SK-N-SH (cell line): Measurements from ENCODE around the gene P2RX1. TPM values are rescaled to one million over a fixed set of nuclear protein-coding genes. Genes with fewer than 3 reads are reported as not detected.

Experiments used
- CTCF ChIA-PET: fragments of 300-600, 350-600 bp; formaldehyde crosslinking; extraction: SDS; loops from one replicate; lab custom pipeline; 2021; lab: Yijun Ruan, JAX
- POLR2A ChIA-PET: fragments of 350-600 bp; sonication (Branson Sonifier 250); formaldehyde crosslinking; extraction: SDS; loops from one replicate; lab custom pipeline; 2020; ENCODE audit warnings: antibody characterized with exemption, inconsistent platforms; lab: Yijun Ruan, JAX
- DNase-seq: peaks from one replicate; pipeline ENCODE4 v3.0.0; 2012
- H2AFZ ChIP-seq: fragments of 200-600 bp; sonication (generic); 2 replicates; pipeline ENCODE4 v1.8.1; 2016; ENCODE audit warnings: antibody characterized with exemption, mild to moderate bottlenecking, low read depth
- H3F3A ChIP-seq: fragments of 200-600 bp; sonication (generic); replicated peaks from 2 replicates; pipeline ENCODE3; 2016; ENCODE audit warnings: antibody characterized with exemption, mild to moderate bottlenecking; ENCODE audit not compliant: insufficient read depth
- H3K27ac ChIP-seq, 2 experiments: fragments of 200-500 bp in 1 of 2; fragments of 200-600 bp in 1 of 2; sonication (Bioruptor generic) in 1 of 2; sonication (generic), shearing (Covaris generic) in 1 of 2; 2 replicates each; pipeline versions ENCODE4 v1.5.1 to v1.6.1; 2014 to 2016; ENCODE audit warnings: low read depth in 2 of 2, inconsistent platforms in 1 of 2, low read length in 1 of 2, mild to moderate bottlenecking in 1 of 2, mixed read lengths in 1 of 2
- H3K27me3 ChIP-seq: fragments of 200-600 bp; sonication (generic), shearing (Covaris generic); 2 replicates; pipeline ENCODE4 v1.6.1; 2016; ENCODE audit warnings: mixed run types; ENCODE audit not compliant: insufficient read depth
- H3K36me3 ChIP-seq, 2 experiments: fragments of 200-500 bp in 1 of 2; fragments of 200-600 bp in 1 of 2; sonication (Bioruptor generic) in 1 of 2; sonication (generic) in 1 of 2; replicated peaks in 1 of 2; 2 replicates each; pipeline versions ENCODE3 to v1.5.1; 2014 to 2016; ENCODE audit warnings: low read length in 1 of 2, mild to moderate bottlenecking in 1 of 2; ENCODE audit not compliant: insufficient read depth in 2 of 2, control insufficient read depth in 1 of 2
- H3K4me1 ChIP-seq, 2 experiments: fragments of 200-500 bp in 1 of 2; fragments of 200-600 bp in 1 of 2; sonication (Bioruptor generic) in 1 of 2; sonication (generic), shearing (Covaris generic) in 1 of 2; 2 replicates each; pipeline versions ENCODE4 v1.5.1 to v1.6.1; 2014 to 2016; ENCODE audit warnings: low read depth in 1 of 2, low read length in 1 of 2, mixed run types in 1 of 2; ENCODE audit not compliant: insufficient read depth in 2 of 2, control insufficient read depth in 1 of 2
- H3K4me2 ChIP-seq: fragments of 200-600 bp; sonication (generic), shearing (Covaris generic); 2 replicates; pipeline ENCODE4 v1.6.1; 2017; ENCODE audit warnings: mixed run types
- H3K4me3 ChIP-seq, 2 experiments: fragments of 200-500 bp in 1 of 2; fragments of 200-600 bp in 1 of 2; sonication (Bioruptor generic) in 1 of 2; sonication (generic), shearing (Covaris generic) in 1 of 2; 2 replicates each; pipeline versions ENCODE4 v1.5.1 to v1.8.1; 2014 to 2016; ENCODE audit warnings: low read depth in 2 of 2, inconsistent platforms in 1 of 2, low read length in 1 of 2, mild to moderate bottlenecking in 1 of 2, mixed read lengths in 1 of 2, moderate library complexity in 1 of 2
- H3K79me2 ChIP-seq: fragments of 200-600 bp; sonication (generic); 2 replicates; pipeline ENCODE4 v1.8.1; 2017; ENCODE audit warnings: mild to moderate bottlenecking; ENCODE audit not compliant: insufficient read depth
- H3K9ac ChIP-seq: fragments of 200-600 bp; sonication (generic); 2 replicates; pipeline ENCODE4 v1.6.1; 2017; ENCODE audit warnings: mixed run types
- H3K9me2 ChIP-seq: fragments of 200-600 bp; sonication (generic); 2 replicates; pipeline ENCODE4 v1.6.1; 2017; ENCODE audit warnings: mixed run types
- H3K9me3 ChIP-seq: fragments of 200-600 bp; sonication (generic); 2 replicates; pipeline ENCODE4 v1.6.1; 2017; ENCODE audit warnings: mixed run types, mild to moderate bottlenecking, moderate library complexity
- H4K20me1 ChIP-seq: fragments of 200-600 bp; sonication (generic); 2 replicates; pipeline ENCODE4 v1.6.1; 2017; ENCODE audit warnings: mild to moderate bottlenecking, mixed run types; ENCODE audit not compliant: insufficient read depth
- CHD2 ChIP-seq: fragments of 150-350 bp; IDR thresholded peaks from 2 replicates; pipeline ENCODE4 v1.6.1; 2018; ENCODE audit warnings: low read length; ENCODE audit not compliant: partially characterized antibody
- CTCF ChIP-seq: fragments of 200-600 bp; sonication (generic); IDR thresholded peaks from 2 replicates; pipeline ENCODE4 v1.6.1; 2017; ENCODE audit warnings: antibody characterized with exemption, mild to moderate bottlenecking, moderate library complexity
- EP300 ChIP-seq, 2 experiments: IDR thresholded peaks; 2 replicates each; pipeline versions ENCODE4 v1.4.0 to v1.6.1; 2012; ENCODE audit warnings: borderline replicate concordance in 1 of 2, low read depth in 1 of 2, low read length in 1 of 2
- FOSL2 ChIP-seq: IDR thresholded peaks from 2 replicates; pipeline ENCODE4 v1.4.0; 2012; ENCODE audit warnings: low read depth, mild to moderate bottlenecking, moderate library complexity, borderline replicate concordance
- FOXJ3 ChIP-seq: sonication (generic); formaldehyde crosslinking; IDR thresholded peaks from 2 replicates; pipeline ENCODE4 v1.5.1; 2020; ENCODE audit warnings: mild to moderate bottlenecking, missing genetic modification reagents
- GATA2 ChIP-seq: sonication (generic); formaldehyde crosslinking; IDR thresholded peaks from 2 replicates; pipeline ENCODE4 v1.5.0; 2020; ENCODE audit warnings: mild to moderate bottlenecking, missing genetic modification reagents
- NFIC ChIP-seq: IDR thresholded peaks from 2 replicates; pipeline ENCODE4 v1.4.0; 2012; ENCODE audit warnings: borderline replicate concordance
- NRF1 ChIP-seq: IDR thresholded peaks from 2 replicates; pipeline ENCODE4 v1.6.1; 2012; ENCODE audit warnings: low read depth, mild to moderate bottlenecking, low read length
- POLR2AphosphoS5 ChIP-seq: IDR thresholded peaks from 2 replicates; pipeline ENCODE4 v1.6.1; 2012; ENCODE audit warnings: low read depth, low read length
- RAD21 ChIP-seq: IDR thresholded peaks from 2 replicates; pipeline ENCODE4 v1.6.1; 2012; ENCODE audit warnings: mild to moderate bottlenecking, low read length
- RCOR1 ChIP-seq: fragments of 150-350 bp; IDR thresholded peaks from 2 replicates; pipeline ENCODE4 v1.6.1; 2017; ENCODE audit warnings: antibody characterized with exemption, low read length
- RFX5 ChIP-seq: IDR thresholded peaks from 2 replicates; pipeline ENCODE4 v1.6.1; 2012; ENCODE audit warnings: mild to moderate bottlenecking, improper control_type of control experiment, low read length
- RXRA ChIP-seq: IDR thresholded peaks from 2 replicates; pipeline ENCODE4 v1.4.0; 2012; ENCODE audit warnings: low read depth, mild to moderate bottlenecking, borderline replicate concordance
- SMC3 ChIP-seq: IDR thresholded peaks from 2 replicates; pipeline ENCODE4 v1.6.1; 2012; ENCODE audit warnings: low read depth, low read length, improper control_type of control experiment
- USF2 ChIP-seq: fragments of 150-350 bp; IDR thresholded peaks from 2 replicates; pipeline ENCODE4 v1.6.1; 2017; ENCODE audit warnings: antibody characterized with exemption, low read length, low read depth, borderline replicate concordance
- YY1 ChIP-seq: IDR thresholded peaks from 2 replicates; pipeline ENCODE4 v1.4.0; 2012; ENCODE audit warnings: low read depth, mild to moderate bottlenecking
- WGBS: methylation state at CpG from one replicate; pipeline ENCODE4 v1.1.6; 2017; ENCODE audit warnings: low lambda C conversion rate; 5-methylcytosine and 5-hydroxymethylcytosine counted together
- polyA plus RNA-seq, 3 experiments: library from polyadenylated mRNA; depleted of rRNA; stranded (reverse); fragments of >200 nt; gene quantifications; 2 replicates each; pipeline ENCODE4 v1.2.3, GENCODE V29; 2012
- TF ChIP-seq, protein P1 (sequence below): fragments of 150-350 bp; IDR thresholded peaks from 2 replicates; pipeline ENCODE4 v1.6.1; 2016; ENCODE audit warnings: mild to moderate bottlenecking, low read depth, low read length
- TF ChIP-seq, protein P2 (sequence below): IDR thresholded peaks from 2 replicates; pipeline ENCODE4 v1.4.0; 2012; ENCODE audit warnings: low read depth, borderline replicate concordance
- TF ChIP-seq, protein P3 (sequence below): IDR thresholded peaks from 2 replicates; pipeline ENCODE4 v1.4.0; 2012; ENCODE audit warnings: low read depth, borderline replicate concordance

Gene P2RX1
- polyA plus RNA-seq, 1 of the 3 experiments (the other 2 are of a cell fraction): not detected

GRCh38 chr17:3952186-3952585 lies 35.9 kb upstream of the P2RX1 start:
- DNase-seq: no peak
- Histone ChIP-seq H3K4me1 (peaks cover 0 to 10% of the 10 kb centered on the region in 2 experiments; a peak in 1 of 4 replicates), H3K27ac (no peak overlapping the region), H3K9ac (no peak overlapping the region), H3F3A (no peaks in the 10 kb centered on the region), H4K20me1 (no peaks in the 10 kb centered on the region), H2AFZ (no peak overlapping the region), H3K36me3 (no peaks in the 10 kb centered on the region), H3K9me2 (no peaks in the 10 kb centered on the region), H3K9me3 (no peaks in the 10 kb centered on the region), H3K27me3 (no peaks in the 10 kb centered on the region), H3K4me2 (no peak overlapping the region), H3K79me2 (no peaks in the 10 kb centered on the region), H3K4me3 (no peak overlapping the region)
- POLR2A ChIA-PET: no interaction called here
- TF ChIP-seq EP300 (IDR thresholded peaks at IDR 0.05; ENCODE audit: borderline replicate concordance in 1 of 2, low read depth in 1 of 2, low read length in 1 of 2): no peak
- TF ChIP-seq RFX5: no peak
- no peak for TF ChIP-seq GATA2 (CRISPR knock-in tag)
- TF ChIP-seq CHD2: no peak
- no peak for TF ChIP-seq SMC3
- TF ChIP-seq CTCF: no peak
- TF ChIP-seq FOSL2: no peak
- TF ChIP-seq FOXJ3 (CRISPR knock-in tag): no peak
- TF ChIP-seq NRF1: no peak
- TF ChIP-seq, protein P1, sequence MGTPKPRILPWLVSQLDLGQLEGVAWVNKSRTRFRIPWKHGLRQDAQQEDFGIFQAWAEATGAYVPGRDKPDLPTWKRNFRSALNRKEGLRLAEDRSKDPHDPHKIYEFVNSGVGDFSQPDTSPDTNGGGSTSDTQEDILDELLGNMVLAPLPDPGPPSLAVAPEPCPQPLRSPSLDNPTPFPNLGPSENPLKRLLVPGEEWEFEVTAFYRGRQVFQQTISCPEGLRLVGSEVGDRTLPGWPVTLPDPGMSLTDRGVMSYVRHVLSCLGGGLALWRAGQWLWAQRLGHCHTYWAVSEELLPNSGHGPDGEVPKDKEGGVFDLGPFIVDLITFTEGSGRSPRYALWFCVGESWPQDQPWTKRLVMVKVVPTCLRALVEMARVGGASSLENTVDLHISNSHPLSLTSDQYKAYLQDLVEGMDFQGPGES: no peak
- TF ChIP-seq RAD21: no peak
- no peak for TF ChIP-seq YY1
- TF ChIP-seq POLR2AphosphoS5: no peak
- TF ChIP-seq, protein P2, sequence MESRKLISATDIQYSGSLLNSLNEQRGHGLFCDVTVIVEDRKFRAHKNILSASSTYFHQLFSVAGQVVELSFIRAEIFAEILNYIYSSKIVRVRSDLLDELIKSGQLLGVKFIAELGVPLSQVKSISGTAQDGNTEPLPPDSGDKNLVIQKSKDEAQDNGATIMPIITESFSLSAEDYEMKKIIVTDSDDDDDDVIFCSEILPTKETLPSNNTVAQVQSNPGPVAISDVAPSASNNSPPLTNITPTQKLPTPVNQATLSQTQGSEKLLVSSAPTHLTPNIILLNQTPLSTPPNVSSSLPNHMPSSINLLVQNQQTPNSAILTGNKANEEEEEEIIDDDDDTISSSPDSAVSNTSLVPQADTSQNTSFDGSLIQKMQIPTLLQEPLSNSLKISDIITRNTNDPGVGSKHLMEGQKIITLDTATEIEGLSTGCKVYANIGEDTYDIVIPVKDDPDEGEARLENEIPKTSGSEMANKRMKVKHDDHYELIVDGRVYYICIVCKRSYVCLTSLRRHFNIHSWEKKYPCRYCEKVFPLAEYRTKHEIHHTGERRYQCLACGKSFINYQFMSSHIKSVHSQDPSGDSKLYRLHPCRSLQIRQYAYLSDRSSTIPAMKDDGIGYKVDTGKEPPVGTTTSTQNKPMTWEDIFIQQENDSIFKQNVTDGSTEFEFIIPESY: no peak
- no peak for TF ChIP-seq NFIC
- TF ChIP-seq, protein P3, sequence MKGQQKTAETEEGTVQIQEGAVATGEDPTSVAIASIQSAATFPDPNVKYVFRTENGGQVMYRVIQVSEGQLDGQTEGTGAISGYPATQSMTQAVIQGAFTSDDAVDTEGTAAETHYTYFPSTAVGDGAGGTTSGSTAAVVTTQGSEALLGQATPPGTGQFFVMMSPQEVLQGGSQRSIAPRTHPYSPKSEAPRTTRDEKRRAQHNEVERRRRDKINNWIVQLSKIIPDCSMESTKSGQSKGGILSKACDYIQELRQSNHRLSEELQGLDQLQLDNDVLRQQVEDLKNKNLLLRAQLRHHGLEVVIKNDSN: no peak
- no peak for TF ChIP-seq USF2
- TF ChIP-seq RCOR1: no peak
- no peak for TF ChIP-seq RXRA
- CTCF ChIA-PET: interaction anchor here (0.6 kb wide), 1 partner anchor 92 kb away, joined by 3 read pairs; no protein-coding TSS in a partner anchor
- WGBS: 91% methylated on average over 14 of the region's 14 CpGs
